Right atrium auricular region (tissue), 2 donors: ENCODE data around the gene AQP12B. TPM values are rescaled to one million over a fixed set of nuclear protein-coding genes. Genes with fewer than 3 reads are reported as not detected.
A peak's percentile ranks its signal among the peaks of the same experiment; 100 is the strongest.
"Not testable (repeated sequence)": the region's sequence is repeated elsewhere in the genome, so short reads cannot be mapped to it uniquely, and the experiment has no call there.

Experiments
- DNase-seq: peaks from one replicate; pipeline ENCODE4 v3.0.0-alpha.2; 2019; ENCODE audit warnings: low spot score
- H3K27ac ChIP-seq, 2 donors: fragments of 200-600 bp; sonication (generic); 1 replicate in 1 of 2; 2 replicates in 1 of 2; pipeline ENCODE4 v1.5.1; 2016 to 2019
- H3K27me3 ChIP-seq, 2 donors: fragments of 200-600 bp; sonication (generic); one replicate each; pipeline versions ENCODE4 v1.5.1 to v1.6.0; 2017 to 2019
- H3K36me3 ChIP-seq: fragments of 200-600 bp; sonication (generic); one replicate; pipeline ENCODE4 v1.5.1; 2016
- H3K4me1 ChIP-seq, 2 donors: fragments of 200-600 bp; sonication (generic); one replicate each; pipeline versions ENCODE4 v1.5.1 to v1.6.0; 2017 to 2019
- H3K4me3 ChIP-seq, 2 donors: fragments of 200-600 bp; sonication (generic); 1 replicate in 1 of 2; 2 replicates in 1 of 2; pipeline ENCODE4 v1.5.1; 2017 to 2019; ENCODE audit warnings: mild to moderate bottlenecking in 1 of 2, moderate library complexity in 1 of 2
- H3K9me3 ChIP-seq, 2 donors: fragments of 200-600 bp; sonication (generic); one replicate each; pipeline ENCODE4 v1.5.1; 2019
- total RNA-seq, 2 donors: library from RNA; depleted of rRNA; stranded (reverse); fragments of >200 nt; gene quantifications; one replicate each; pipeline ENCODE4 v1.1.0, GENCODE V29; 2016
- TF ChIP-seq, protein P1 (sequence below), 2 donors: fragments of 200-600 bp; sonication (generic); IDR thresholded peaks; one replicate each; pipeline ENCODE4 v1.5.1; 2019; ENCODE audit warnings: antibody characterized with exemption in 2 of 2

The AQP12B gene, protein sequence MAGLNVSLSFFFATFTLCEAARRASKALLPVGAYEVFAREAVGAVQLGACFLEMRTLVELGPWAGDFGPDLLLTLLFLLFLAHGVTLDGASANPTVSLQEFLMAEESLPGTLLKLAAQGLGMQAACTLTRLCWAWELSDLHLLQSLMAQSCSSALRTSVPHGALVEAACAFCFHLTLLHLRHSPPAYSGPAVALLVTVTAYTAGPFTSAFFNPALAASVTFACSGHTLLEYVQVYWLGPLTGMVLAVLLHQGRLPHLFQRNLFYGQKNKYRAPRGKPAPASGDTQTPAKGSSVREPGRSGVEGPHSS
- total RNA-seq: not detected

DNA sequence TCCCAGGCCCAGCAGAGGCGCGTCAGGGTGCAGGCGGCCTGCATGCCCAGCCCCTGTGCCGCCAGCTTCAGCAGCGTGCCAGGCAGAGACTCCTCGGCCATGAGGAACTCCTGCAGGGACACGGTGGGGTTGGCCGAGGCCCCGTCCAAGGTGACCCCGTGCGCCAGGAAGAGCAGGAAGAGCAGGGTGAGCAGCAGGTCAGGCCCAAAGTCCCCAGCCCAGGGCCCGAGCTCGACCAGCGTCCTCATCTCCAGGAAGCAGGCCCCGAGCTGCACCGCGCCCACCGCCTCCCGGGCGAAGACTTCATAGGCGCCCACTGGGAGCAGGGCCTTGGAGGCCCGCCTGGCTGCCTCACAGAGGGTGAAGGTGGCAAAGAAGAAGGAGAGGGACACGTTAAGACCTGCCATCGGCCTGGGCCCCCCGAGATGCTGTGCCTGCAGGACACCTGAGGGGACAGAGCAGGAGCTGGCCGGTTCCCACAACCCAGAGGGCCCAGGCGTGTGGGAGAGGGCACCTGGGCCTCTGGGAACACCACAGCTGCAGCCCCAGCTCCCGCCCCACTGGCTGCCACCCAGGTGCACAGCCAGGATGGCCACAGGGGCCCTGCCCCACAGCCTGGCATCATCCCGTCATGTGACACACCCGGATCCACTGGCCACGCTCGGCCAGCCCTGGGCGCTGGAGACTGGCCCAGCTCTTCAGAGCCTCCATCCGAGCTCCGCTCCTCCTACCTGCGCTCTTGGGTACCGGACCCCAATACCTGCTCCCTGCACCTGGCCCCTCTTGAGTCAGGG is at the start of gene AQP12B:
Gene AQP12B, minus strand, starts transcription at position 455 of the 794 bp plus-strand sequence. Its CDS starts 48 bp downstream, at position 407.
- H3K27ac ChIP-seq, H3K9me3 ChIP-seq, H3K27me3 ChIP-seq, H3K36me3 ChIP-seq, H3K4me3 ChIP-seq, H3K4me1 ChIP-seq: not testable (repeated sequence)
- peak; percentile 54 for DNase-seq

DNA sequence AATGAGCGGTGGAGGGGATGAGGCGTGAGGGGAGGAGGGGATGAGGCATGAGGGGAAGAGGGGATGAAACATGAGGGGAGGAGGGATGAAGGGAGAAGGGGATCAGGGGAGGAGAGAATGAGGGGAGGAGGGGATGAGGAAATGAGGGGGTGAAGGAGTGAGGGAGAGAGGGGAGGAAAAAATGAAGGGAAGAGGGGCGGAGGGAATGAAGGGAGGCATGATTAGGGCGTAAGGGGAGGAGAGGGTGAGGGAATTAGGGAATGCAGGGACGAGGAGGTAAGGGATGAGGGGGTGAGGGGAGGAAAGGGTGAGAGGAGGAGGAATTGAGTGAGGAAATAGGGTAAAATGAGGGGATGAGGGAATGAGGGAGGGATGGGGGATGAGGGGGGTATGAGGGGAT is 49.5 kb upstream of the AQP12B start:
- TF ChIP-seq, protein P1, sequence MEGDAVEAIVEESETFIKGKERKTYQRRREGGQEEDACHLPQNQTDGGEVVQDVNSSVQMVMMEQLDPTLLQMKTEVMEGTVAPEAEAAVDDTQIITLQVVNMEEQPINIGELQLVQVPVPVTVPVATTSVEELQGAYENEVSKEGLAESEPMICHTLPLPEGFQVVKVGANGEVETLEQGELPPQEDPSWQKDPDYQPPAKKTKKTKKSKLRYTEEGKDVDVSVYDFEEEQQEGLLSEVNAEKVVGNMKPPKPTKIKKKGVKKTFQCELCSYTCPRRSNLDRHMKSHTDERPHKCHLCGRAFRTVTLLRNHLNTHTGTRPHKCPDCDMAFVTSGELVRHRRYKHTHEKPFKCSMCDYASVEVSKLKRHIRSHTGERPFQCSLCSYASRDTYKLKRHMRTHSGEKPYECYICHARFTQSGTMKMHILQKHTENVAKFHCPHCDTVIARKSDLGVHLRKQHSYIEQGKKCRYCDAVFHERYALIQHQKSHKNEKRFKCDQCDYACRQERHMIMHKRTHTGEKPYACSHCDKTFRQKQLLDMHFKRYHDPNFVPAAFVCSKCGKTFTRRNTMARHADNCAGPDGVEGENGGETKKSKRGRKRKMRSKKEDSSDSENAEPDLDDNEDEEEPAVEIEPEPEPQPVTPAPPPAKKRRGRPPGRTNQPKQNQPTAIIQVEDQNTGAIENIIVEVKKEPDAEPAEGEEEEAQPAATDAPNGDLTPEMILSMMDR (IDR thresholded peaks at IDR 0.05): no peak
- Histone ChIP-seq H3K27ac (no peak overlapping the region), H3K36me3 (peaks cover 7% of the 10 kb centered on the region), H3K4me1 (no peaks in the 10 kb centered on the region), H3K27me3 (no peaks in the 10 kb centered on the region), H3K4me3 (no peak overlapping the region), H3K9me3 (no peaks in the 10 kb centered on the region)
- DNase-seq: no peak

DNA sequence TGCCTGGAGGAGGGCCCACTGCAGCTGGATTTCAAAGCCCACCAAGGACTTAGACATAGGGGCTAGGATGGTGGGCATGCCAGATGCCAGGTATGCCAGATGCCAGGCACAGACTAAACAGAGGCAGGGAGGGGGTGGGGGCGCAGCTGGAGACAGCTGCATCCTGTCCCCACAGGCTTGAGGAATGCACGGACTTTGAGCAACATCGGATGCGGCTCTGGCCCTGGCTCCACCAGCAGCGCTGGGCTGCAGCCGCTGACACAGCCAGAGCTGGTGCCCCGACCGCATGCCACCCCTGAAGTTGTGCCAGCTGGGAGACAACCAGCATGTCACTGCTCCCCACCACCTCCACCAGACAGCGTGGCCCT is 48.5 kb upstream of the AQP12B start:
- Histone ChIP-seq H3K27ac (no peak overlapping the region), H3K36me3 (no peaks in the 10 kb centered on the region), H3K4me1 (no peaks in the 10 kb centered on the region), H3K9me3 (no peaks in the 10 kb centered on the region), H3K27me3 (no peaks in the 10 kb centered on the region), H3K4me3 (no peak overlapping the region)
- TF ChIP-seq, protein P1 (IDR thresholded peaks at IDR 0.05): no peak
- no peak for DNase-seq

DNA sequence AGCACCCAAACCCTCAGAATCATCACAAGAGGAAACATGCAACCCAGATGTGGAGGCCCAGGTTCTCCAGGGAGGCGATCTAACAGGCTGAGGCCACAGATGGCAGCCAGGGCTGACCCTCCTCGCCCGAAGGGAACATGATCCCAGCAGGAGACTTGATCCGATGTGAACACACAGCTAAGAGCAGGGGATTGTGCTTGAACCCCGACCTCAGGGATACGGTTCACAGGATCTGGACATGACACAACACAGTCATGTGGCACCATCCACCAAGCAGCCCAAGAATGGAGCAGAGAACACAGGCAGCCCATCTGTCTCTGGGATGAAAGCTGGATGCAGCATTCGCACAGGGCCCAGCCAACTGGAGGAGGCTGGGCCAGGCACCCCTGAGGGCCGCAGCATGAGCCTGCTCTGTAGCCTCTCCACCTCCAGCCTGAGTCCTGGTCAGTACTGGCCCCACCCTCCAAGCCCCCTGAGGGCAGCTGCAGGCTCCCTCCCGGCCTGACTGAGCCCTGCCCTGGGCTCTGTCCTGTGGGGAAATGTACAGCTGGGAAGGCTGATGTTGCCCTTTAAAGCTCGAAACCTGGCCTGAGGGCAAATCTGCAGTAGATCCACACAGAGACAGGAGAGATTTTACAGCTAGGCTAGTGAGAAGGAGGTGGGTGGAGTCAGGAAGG is 48.0 kb upstream of the AQP12B start:
- H3K4me1 ChIP-seq: no peaks in the 10 kb centered on the region
- no peaks in the 10 kb centered on the region for H3K36me3 ChIP-seq
- no peaks in the 10 kb centered on the region for H3K9me3 ChIP-seq
- TF ChIP-seq, protein P1 (IDR thresholded peaks at IDR 0.05): no peak
- H3K4me3 ChIP-seq: no peak overlapping the region
- DNase-seq: no peak
- H3K27me3 ChIP-seq: no peaks in the 10 kb centered on the region
- no peak overlapping the region for H3K27ac ChIP-seq

DNA sequence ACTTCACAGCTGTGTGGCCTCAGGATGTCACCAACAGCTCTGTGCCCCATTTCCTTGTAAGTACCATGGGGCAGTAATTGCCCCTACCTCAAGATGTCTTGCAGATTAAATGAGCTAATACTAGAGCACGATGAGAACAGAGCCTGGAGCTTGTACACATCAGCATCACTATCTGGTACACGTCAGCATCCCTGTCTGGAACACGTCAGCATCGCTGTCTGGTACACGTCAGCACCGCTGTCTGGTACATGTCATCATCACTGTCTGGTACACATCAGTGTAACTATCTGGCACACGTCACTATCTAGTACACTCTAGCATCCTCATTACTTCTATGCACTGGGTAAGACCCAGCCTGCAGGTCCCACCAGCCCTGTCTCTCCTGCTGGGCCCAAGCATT is 46.1 kb upstream of the AQP12B start:
- H3K27me3 ChIP-seq: no peaks in the 10 kb centered on the region
- H3K27ac ChIP-seq: no peak overlapping the region
- no peak for DNase-seq
- TF ChIP-seq, protein P1 (IDR thresholded peaks at IDR 0.05): no peak
- no peaks in the 10 kb centered on the region for H3K4me1 ChIP-seq
- no peak overlapping the region for H3K4me3 ChIP-seq
- no peaks in the 10 kb centered on the region for H3K9me3 ChIP-seq
- no peaks in the 10 kb centered on the region for H3K36me3 ChIP-seq

DNA sequence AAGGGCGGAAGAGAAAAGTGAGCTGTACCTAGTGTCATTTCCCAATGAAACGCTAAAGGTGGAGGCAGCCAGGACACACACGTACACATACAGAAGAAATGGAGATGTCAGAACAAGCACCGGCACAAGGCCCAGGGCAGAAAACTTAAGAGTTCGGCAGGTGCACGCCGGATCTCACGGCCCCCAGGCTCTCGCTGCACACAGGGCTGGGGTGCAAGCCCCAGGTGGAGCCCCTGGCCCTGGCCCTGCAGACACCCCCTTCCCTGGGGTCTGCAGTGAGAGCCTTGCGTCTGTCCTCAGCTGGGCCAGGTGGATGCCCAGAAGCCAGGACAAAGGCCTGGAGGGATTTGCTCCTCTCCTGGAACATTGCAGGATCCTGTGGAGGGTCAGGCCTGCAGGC is 45.7 kb upstream of the AQP12B start:
- H3K27me3 ChIP-seq: no peaks in the 10 kb centered on the region
- no peak overlapping the region for H3K4me3 ChIP-seq
- H3K27ac ChIP-seq: no peak overlapping the region
- DNase-seq: no peak
- no peaks in the 10 kb centered on the region for H3K36me3 ChIP-seq
- TF ChIP-seq, protein P1 (IDR thresholded peaks at IDR 0.05): no peak
- no peaks in the 10 kb centered on the region for H3K4me1 ChIP-seq
- H3K9me3 ChIP-seq: no peaks in the 10 kb centered on the region
